Measurements from ENCODE around the gene TGFBR3. TPM values are rescaled to one million over a fixed set of nuclear protein-coding genes. Genes with fewer than 3 reads are reported as not detected.

Gene TGFBR3
- total RNA-seq, 2 donors from 2014 or later: 2.5 to 4.3 TPM

DNA sequence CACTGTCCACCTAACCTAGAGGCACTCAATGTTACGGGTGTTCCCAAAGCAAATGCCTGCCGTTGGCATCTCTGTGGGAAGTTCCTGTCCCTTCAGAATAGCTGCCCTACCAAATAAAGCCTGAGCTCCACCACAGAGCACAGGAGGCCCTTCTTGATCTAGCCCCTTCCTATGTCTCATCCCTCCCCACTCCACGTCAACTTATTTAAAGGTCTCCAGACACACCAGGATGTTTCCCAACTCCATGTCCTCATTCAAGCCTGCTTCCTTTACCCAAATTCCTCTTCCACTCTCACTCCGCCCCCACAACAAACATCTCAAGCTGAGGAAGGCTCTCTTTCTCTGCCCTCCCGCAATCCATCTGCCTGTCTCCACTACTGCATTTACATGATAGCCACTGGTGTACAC is 87.7 kb downstream of the TGFBR3 start:
- H3K27me3 Mint-ChIP-seq: no peaks in the 10 kb centered on the region
- no peak overlapping the region for H3K27ac Mint-ChIP-seq
- H3K9me3 Mint-ChIP-seq: no peaks in the 10 kb centered on the region
- no peak overlapping the region for H3K4me3 Mint-ChIP-seq
- ATAC-seq (replicated peaks): no peak
- H3K4me1 Mint-ChIP-seq: peaks cover 8% of the 10 kb centered on the region
- peaks cover 15% of the 10 kb centered on the region for H3K36me3 Mint-ChIP-seq (ENCODE audit: low read depth)

DNA sequence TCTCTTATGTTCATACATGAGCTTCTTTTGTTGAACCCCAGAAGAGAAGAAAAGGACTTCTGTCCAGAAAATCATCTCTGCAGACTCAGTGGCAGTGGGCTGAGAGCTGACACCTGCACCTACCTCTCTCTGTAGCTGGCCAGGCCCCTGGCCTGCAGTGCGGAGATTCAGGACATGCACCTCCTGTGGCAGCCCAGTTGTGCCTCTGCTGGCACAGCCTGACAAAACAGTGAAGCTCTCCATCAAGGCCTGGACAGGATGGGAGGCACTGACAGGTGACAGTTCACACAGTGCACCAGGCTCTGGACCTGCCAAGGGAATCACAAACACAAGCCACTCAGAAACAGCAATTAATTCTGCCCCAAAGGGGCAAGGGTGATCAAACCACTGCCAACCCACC is 88.8 kb downstream of the TGFBR3 start:
- H3K27ac Mint-ChIP-seq: no peak overlapping the region
- no peaks in the 10 kb centered on the region for H3K27me3 Mint-ChIP-seq
- ATAC-seq (replicated peaks): no peak
- H3K4me1 Mint-ChIP-seq: peaks cover 3% of the 10 kb centered on the region
- H3K4me3 Mint-ChIP-seq: no peak overlapping the region
- no peaks in the 10 kb centered on the region for H3K9me3 Mint-ChIP-seq
- peaks cover 15% of the 10 kb centered on the region for H3K36me3 Mint-ChIP-seq (ENCODE audit: low read depth)

DNA sequence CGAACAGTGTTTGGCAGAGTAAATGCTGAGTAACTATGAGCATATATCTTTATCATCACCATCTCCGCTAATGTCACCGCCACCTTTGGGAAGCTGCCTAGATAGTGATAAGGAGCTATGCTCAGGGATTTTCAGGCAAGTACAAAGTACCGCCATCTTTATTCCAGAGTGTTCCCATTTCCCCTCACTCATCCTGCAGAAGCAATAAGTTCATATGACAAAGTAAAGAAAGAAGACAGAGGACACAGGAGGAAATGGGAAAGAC is 89.6 kb downstream of the TGFBR3 start:
- Mint-ChIP-seq H3K36me3 (ENCODE audit: low read depth) (peaks cover 15% of the 10 kb centered on the region), H3K9me3 (no peaks in the 10 kb centered on the region), H3K27ac (no peak overlapping the region), H3K4me3 (no peak overlapping the region), H3K4me1 (peaks cover 7% of the 10 kb centered on the region), H3K27me3 (no peaks in the 10 kb centered on the region)
- ATAC-seq (replicated peaks): no peak

DNA sequence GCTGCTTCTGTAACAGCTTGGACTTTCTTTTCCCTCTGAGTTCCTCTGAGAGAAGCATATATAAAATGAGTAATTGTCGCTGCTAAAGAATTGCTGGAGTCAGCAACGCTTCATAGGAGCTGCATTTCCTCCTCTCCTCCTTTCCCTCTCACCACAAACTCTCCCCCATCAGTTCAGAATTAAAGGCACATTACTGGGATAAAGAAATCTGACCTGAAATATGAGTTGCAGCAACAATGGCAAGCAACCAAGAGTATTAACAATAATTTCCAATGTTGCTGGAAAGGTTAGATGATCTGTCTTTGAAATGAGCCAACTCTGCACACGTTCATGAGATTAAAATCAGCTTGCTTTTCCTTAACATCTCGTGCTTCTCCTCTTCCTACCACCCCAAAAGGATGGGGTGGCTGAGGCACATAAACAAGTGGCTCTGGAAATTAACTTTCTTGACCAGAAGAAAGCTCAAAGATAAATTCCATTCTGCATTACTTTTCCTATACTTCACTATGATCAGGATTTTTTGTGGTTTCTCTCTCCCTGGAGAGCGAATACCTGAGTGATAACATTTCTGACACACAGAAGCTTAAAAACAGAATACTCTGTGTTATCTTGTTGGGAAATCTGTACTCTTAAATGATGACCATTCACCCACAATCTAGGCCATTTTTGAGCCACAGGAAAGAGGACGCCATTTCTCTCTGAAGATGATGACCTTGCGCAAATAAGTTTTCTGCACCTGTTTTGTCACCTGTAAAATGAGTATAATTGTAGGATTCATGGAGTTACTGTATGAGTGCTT is 90.2 kb downstream of the TGFBR3 start:
- H3K4me3 Mint-ChIP-seq: no peak overlapping the region
- peaks cover 15% of the 10 kb centered on the region for H3K36me3 Mint-ChIP-seq (ENCODE audit: low read depth)
- no peak overlapping the region for H3K27ac Mint-ChIP-seq
- H3K4me1 Mint-ChIP-seq: peaks cover 12% of the 10 kb centered on the region
- H3K27me3 Mint-ChIP-seq: no peaks in the 10 kb centered on the region
- ATAC-seq (replicated peaks): no peak
- no peaks in the 10 kb centered on the region for H3K9me3 Mint-ChIP-seq

DNA sequence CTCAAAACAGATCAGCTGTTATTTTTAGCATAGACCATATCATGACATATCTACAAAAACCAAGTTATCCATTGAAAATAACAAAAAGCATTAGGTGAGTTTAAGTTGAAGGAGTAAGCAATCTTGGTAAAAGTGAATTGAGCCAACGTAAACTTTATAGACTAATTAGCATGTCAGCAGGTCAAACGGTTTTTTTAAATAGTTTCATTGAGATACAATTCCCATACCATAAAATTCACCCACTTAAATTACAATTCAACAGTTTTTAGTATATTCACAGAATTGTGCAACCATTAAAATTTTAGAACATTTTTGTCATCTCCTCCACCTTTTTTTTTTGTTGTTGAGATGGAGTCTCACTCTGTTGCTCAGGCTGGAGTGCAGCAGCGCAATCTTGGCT is 92.1 kb downstream of the TGFBR3 start:
- H3K4me1 Mint-ChIP-seq: peaks cover 13% of the 10 kb centered on the region
- no peaks in the 10 kb centered on the region for H3K27me3 Mint-ChIP-seq
- no peak for ATAC-seq (replicated peaks)
- no peaks in the 10 kb centered on the region for H3K9me3 Mint-ChIP-seq
- H3K4me3 Mint-ChIP-seq: no peak overlapping the region
- H3K36me3 Mint-ChIP-seq (ENCODE audit: low read depth): peaks cover 15% of the 10 kb centered on the region
- no peak overlapping the region for H3K27ac Mint-ChIP-seq

DNA sequence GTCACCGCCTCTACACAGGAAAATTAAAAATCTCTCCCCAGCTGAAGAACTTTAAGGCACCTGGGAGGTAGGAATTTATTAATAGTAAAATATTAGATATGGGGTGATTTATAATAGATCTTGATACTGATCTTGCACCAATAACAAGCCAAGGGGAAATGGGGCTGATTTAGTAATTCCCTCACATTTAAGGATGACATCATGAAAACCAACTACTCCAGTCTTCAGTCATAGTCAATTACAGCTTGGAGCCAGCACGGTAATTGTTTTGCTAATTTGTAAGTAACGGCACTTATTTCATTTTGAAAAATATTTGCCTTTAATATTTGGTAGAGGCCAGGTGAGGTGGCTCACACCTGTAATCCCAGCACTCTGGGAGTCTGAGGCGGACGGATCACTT is 92.8 kb downstream of the TGFBR3 start:
- Mint-ChIP-seq H3K9me3 (no peaks in the 10 kb centered on the region), H3K4me1 (peaks cover 13% of the 10 kb centered on the region), H3K27me3 (no peaks in the 10 kb centered on the region), H3K27ac (no peak overlapping the region), H3K4me3 (no peak overlapping the region), H3K36me3 (ENCODE audit: low read depth) (peaks cover 17% of the 10 kb centered on the region)
- no peak for ATAC-seq (replicated peaks)

DNA sequence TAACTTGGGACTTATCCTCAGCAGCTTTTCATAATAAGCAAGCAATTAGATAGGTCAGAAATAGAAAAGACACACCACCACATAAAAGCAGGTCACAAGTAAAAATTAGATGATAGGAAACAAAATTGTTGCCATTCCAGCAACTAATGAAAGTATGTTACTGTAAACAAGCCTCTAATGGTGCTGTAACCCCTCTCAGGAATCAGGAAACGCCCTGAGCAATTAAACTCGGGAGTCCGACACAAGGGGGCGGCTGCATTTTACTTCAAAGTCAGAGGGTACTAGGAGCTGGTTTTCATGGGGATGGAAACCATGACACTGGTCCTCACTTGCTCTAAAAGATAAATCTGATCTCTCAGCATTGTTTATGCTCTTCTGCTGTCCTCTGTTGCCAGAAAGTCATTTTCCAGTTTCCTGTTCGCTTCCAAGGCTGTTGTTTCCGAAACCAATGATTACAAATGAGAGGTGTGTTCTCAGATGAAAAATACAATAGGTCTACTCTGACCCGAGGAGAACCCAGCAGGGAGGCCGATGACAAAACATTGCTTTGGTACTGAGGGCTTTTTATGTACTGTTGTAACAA is 93.4 kb downstream of the TGFBR3 start:
- Mint-ChIP-seq H3K36me3 (ENCODE audit: low read depth) (peaks cover 23% of the 10 kb centered on the region), H3K4me1 (peaks cover 13% of the 10 kb centered on the region), H3K9me3 (no peaks in the 10 kb centered on the region), H3K27me3 (no peaks in the 10 kb centered on the region), H3K27ac (no peak overlapping the region), H3K4me3 (no peak overlapping the region)
- ATAC-seq (replicated peaks): no peak

DNA sequence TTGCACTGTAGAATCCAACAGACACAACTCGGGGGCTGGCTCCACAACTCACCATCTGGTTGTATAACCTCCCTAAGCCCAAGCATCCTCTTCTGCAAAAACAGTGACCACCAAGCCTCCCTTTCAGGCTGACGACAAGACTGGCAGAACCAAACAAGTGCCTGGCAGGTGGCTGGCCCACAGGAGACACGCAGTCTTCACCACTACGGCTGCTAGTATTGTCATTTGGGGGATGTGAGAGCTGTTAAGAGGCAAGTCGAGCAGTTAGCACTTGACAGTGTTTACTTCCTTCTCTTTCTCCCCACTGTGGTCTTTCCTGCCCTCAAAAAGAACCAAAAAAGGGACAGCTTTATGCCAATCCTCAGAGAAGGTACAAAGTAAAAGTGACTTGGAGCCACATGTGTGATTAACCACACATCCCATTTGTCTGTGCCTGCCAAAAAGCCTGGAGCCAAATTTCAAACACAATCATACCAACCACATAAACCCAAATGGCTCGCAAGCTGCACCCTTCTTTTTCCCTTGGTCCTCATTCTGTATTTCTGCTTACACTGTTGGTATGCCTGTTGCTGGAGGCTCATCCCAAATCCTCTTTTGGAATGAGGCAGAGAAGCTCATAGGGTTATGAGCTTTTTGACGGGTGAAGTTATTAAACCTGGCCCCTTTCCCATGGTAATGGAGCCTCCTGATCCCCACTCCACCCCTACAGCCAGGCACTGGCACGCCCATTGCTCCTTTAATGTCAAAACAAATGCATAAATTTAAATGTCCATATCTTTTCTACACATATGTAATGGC is 94.1 kb downstream of the TGFBR3 start:
- H3K4me1 Mint-ChIP-seq: peaks cover 13% of the 10 kb centered on the region
- peaks cover 24% of the 10 kb centered on the region for H3K36me3 Mint-ChIP-seq (ENCODE audit: low read depth)
- H3K27me3 Mint-ChIP-seq: no peaks in the 10 kb centered on the region
- H3K27ac Mint-ChIP-seq: no peak overlapping the region
- ATAC-seq (replicated peaks): no peak
- H3K9me3 Mint-ChIP-seq: no peaks in the 10 kb centered on the region
- H3K4me3 Mint-ChIP-seq: no peak overlapping the region

DNA sequence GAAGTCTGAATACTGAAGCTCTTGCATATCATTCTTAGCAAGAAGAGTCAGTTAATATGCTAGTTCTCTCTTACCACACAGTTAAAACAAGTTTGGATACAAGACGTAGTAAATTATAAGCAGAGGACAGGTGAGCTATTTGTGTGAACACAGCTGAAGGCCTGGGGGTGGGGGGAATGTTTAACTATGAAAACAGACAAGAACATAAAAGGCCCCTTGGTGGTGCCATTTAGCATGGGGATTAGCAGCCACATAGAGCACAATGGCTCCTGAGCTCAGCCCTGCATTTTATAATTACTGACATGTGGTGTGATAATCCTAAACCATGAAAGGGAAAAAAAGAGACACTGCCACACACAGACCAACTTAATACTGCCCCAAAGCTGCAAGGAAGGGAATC is 94.8 kb downstream of the TGFBR3 start:
- H3K27ac Mint-ChIP-seq: no peak overlapping the region
- ATAC-seq (replicated peaks): no peak
- no peaks in the 10 kb centered on the region for H3K9me3 Mint-ChIP-seq
- peaks cover 13% of the 10 kb centered on the region for H3K4me1 Mint-ChIP-seq
- H3K27me3 Mint-ChIP-seq: no peaks in the 10 kb centered on the region
- peaks cover 23% of the 10 kb centered on the region for H3K36me3 Mint-ChIP-seq (ENCODE audit: low read depth)
- H3K4me3 Mint-ChIP-seq: no peak overlapping the region

DNA sequence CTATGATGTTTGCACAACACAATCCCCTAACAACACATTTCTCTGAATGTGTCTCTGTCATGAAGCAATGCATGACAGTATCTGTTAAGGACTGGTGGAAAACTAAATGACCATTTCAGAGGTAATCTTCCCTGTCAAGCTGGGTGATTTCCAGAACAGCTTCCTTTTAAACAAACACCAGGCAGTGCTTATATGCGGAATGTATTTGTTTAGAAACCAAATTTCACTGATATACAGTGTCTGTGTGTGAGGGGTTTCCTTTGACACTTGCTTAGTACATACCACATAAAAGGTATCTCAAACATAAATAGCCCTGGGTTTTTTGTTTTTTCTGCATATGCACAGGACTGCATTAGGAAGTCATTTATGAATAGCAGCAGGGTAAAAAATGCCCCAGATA is 95.6 kb downstream of the TGFBR3 start:
- H3K27me3 Mint-ChIP-seq: no peaks in the 10 kb centered on the region
- peaks cover 16% of the 10 kb centered on the region for H3K36me3 Mint-ChIP-seq (ENCODE audit: low read depth)
- no peak for ATAC-seq (replicated peaks)
- H3K9me3 Mint-ChIP-seq: no peaks in the 10 kb centered on the region
- H3K27ac Mint-ChIP-seq: no peak overlapping the region
- no peak overlapping the region for H3K4me3 Mint-ChIP-seq
- H3K4me1 Mint-ChIP-seq: peaks cover 13% of the 10 kb centered on the region

DNA sequence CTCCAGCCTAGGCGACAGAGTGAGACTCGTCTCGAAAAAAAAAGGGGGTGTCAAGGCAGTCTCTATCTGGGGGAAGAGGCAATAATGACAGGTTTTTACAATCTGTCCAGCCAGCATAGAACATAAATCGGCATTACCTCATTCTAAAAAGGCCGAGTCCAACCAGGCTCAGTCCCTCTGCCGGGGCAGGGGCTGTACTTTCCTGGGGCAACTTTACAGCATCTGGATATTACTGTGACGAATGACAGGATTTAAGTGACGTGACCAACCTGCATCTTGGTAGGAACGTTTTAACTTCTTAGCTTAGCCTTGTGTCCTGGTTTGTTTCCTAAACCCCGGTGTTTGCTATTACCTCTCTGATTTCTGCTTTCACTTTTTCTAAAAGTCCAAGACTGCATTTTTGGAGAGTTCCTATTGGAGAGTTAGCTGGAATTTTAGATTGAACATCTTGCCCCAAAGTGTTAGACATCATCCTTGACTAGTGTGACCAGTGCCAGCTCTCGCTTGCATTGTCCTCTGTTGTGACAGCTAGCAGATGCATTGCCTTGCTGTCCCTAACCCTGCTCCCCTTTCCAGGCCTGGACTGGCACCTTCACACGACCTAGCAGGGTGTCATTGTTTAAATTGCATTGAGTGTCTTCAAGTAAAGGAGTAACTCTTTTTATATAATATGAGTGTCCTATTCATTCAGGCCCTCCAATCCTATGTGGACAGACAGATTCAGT is 96.5 kb downstream of the TGFBR3 start:
- Mint-ChIP-seq H3K9me3 (no peaks in the 10 kb centered on the region), H3K36me3 (ENCODE audit: low read depth) (peaks cover 12% of the 10 kb centered on the region), H3K4me3 (no peak overlapping the region), H3K4me1 (peaks cover 13% of the 10 kb centered on the region), H3K27ac (no peak overlapping the region), H3K27me3 (no peaks in the 10 kb centered on the region)
- ATAC-seq (replicated peaks): no peak

DNA sequence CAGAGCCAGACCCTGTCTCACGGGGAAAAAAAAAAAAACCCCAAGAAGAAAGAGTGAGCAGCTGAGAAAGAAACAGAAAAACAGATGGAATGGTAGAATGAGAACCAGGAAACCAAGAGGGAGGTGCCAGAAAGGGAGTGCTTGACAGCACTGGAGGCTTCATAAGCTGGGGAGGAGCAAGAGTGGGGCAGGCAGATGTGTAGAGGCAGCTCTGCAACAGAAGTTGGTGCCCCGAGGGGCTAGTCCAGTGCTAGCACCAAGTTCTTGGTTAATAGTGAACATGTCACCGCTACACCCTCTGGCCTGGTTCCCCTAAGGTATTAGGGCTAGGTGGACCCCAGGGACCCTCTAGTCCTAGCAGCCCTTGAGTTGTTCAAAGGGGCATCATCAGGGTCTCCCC is 98.0 kb downstream of the TGFBR3 start:
- H3K27ac Mint-ChIP-seq: no peak overlapping the region
- peaks cover 12% of the 10 kb centered on the region for H3K36me3 Mint-ChIP-seq (ENCODE audit: low read depth)
- no peak overlapping the region for H3K4me3 Mint-ChIP-seq
- H3K9me3 Mint-ChIP-seq: no peaks in the 10 kb centered on the region
- no peaks in the 10 kb centered on the region for H3K27me3 Mint-ChIP-seq
- peaks cover 12% of the 10 kb centered on the region for H3K4me1 Mint-ChIP-seq
- no peak for ATAC-seq (replicated peaks)

DNA sequence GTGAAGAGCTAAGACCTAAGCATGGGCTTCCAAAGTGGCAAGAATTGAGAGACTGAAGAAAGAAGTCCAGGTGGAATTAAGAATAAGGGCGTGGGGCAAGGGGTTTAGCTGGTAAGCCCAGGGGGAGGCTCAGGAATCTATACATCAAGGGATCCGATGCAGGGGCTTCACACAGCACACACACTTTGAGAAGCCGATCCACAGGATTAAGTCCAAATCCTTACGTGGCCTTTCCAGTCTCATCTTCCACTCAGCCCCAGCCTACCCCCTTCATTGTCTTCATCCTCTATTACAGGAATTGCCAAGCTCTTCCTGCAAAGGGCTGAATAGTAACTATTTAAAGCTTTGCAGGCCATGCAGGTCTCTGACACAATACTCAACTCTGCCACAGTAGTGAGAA is 101.3 kb downstream of the TGFBR3 start:
- Mint-ChIP-seq H3K4me3 (no peak overlapping the region), H3K9me3 (no peaks in the 10 kb centered on the region), H3K36me3 (ENCODE audit: low read depth) (peaks cover 22% of the 10 kb centered on the region), H3K27ac (no peak overlapping the region), H3K27me3 (no peaks in the 10 kb centered on the region), H3K4me1 (peaks cover 5% of the 10 kb centered on the region)
- ATAC-seq (replicated peaks): no peak

DNA sequence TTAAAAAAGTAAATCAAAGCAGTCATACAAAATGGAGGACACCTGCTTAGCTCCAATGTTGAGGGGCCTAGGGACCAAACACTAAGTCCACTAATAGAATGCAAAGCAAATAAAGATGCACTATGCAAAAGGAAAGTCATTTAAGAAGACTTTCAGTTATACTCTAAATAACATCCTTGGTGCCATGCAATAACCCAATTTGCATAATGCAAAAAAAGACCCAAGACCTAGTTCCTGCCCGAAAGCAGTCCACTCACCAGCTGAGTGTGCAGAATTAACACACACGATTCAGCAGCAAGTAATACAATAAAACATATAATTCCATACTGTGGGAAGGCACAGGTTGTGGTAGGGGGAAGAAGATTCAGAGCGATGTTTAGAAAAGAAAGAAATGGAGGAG is 101.8 kb downstream of the TGFBR3 start:
- no peak for ATAC-seq (replicated peaks)
- peaks cover 5% of the 10 kb centered on the region for H3K4me1 Mint-ChIP-seq
- H3K4me3 Mint-ChIP-seq: no peak overlapping the region
- no peaks in the 10 kb centered on the region for H3K27me3 Mint-ChIP-seq
- H3K9me3 Mint-ChIP-seq: no peaks in the 10 kb centered on the region
- peaks cover 22% of the 10 kb centered on the region for H3K36me3 Mint-ChIP-seq (ENCODE audit: low read depth)
- no peak overlapping the region for H3K27ac Mint-ChIP-seq
